HL-60 (cell line): ENCODE measurements around the gene CT47A1.
"Not testable (repeated sequence)": the region's sequence is repeated elsewhere in the genome, so short reads cannot be mapped to it uniquely, and the experiment has no call there.

Experiments
- CTCF ChIP-seq: IDR thresholded peaks from one replicate; pipeline ENCODE4 v1.5.1; 2011; ENCODE audit warnings: low read length, control low read depth, inconsistent platforms; ENCODE audit not compliant: insufficient read depth
- GABPA ChIP-seq: IDR thresholded peaks from 2 replicates; pipeline ENCODE4 v1.6.1; 2012; ENCODE audit warnings: low read depth
- POLR2AphosphoS5 ChIP-seq: IDR thresholded peaks from 2 replicates; pipeline ENCODE4 v1.6.1; 2012; ENCODE audit warnings: low read depth
- SPI1 ChIP-seq: IDR thresholded peaks from 2 replicates; pipeline ENCODE4 v1.6.1; 2012; ENCODE audit warnings: low read depth, mild to moderate bottlenecking, borderline replicate concordance

GRCh38 chrX:120985660-120986059 lies at the start of gene CT47A1:
- not testable (repeated sequence) for TF ChIP-seq CTCF, SPI1, POLR2AphosphoS5, GABPA
